ENCODE data around the gene PTPRD. TPM values are rescaled to one million over a fixed set of nuclear protein-coding genes. Genes with fewer than 3 reads are reported as not detected.

The PTPRD gene
- total RNA-seq, 1 experiment from 2014 or later: 69.6 TPM

DNA sequence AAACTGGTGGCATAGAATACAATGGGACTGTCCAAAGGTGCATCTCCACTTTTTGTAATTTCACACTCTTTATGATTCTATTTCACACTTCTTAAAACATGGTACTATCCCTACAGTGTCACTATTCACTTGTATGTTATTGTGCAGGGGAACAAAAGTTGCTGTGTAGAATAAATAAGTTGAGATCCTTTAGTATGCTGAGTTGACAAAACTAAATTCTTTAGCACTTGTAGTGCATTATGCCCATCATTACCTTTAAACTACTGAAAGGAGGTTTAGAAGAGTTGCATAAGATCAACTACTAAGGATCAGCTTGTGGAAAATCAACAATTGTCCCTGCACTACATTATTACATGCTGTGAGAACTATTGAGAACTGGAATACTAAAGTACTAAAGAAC, 1380.9 kb downstream of the PTPRD start:
- Mint-ChIP-seq H3K27me3 (ENCODE audit: low read depth) (no peaks in the 10 kb centered on the region; the same call in 1 of the 2 replicates), H3K36me3 (peaks cover 29% of the 10 kb centered on the region), H3K27ac (no peak overlapping the region), H3K4me3 (no peak overlapping the region), H3K9me3 (peaks cover 41% of the 10 kb centered on the region), H3K4me1 (peaks cover 5% of the 10 kb centered on the region)
- TF ChIP-seq IRF2 (CRISPR knock-in tag; IDR thresholded peaks at IDR 0.05; ENCODE audit: borderline replicate concordance, low read depth): no peak
- TF ChIP-seq ESRRA (CRISPR knock-in tag; IDR thresholded peaks at IDR 0.05; ENCODE audit: borderline replicate concordance): no peak
- ATAC-seq (no peak), DNase-seq (ENCODE audit: low spot score) (no peak)
- ChIA-PET POLR2A (no interaction called here), CTCF (no interaction called here)

DNA sequence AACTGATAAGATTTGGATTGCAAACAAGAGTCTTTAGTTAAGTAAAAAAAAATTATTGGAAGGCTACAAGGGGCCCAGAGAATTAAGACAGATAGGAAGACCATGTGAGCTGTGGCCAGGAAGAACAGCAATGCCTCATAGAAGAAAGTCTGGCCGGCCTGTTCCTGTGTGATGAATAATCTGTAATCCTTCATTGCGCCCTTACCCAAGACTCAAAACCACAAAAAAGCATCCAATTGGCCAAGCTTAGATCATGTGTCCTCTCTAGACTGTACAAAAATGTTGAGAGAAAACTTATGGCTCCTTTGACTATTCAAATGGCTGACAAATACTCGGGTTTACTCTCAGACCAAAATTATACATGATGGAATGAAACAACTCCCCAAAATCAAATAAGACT, 1383.5 kb downstream of the PTPRD start:
- peaks cover 18% of the 10 kb centered on the region for H3K9me3 Mint-ChIP-seq
- no peak overlapping the region for H3K4me3 Mint-ChIP-seq
- peaks cover 17% of the 10 kb centered on the region for H3K36me3 Mint-ChIP-seq
- peaks cover 5% of the 10 kb centered on the region for H3K4me1 Mint-ChIP-seq
- DNase-seq (ENCODE audit: low spot score): no peak
- ATAC-seq: no peak
- H3K27me3 Mint-ChIP-seq (ENCODE audit: low read depth): no peaks in the 10 kb centered on the region; the same call in 1 of the 2 replicates
- CTCF ChIA-PET: no interaction called here
- TF ChIP-seq, protein P1, sequence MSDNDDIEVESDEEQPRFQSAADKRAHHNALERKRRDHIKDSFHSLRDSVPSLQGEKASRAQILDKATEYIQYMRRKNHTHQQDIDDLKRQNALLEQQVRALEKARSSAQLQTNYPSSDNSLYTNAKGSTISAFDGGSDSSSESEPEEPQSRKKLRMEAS (CRISPR knock-in tag; IDR thresholded peaks at IDR 0.05): no peak
- TF ChIP-seq ZNF219 (CRISPR knock-in tag; IDR thresholded peaks at IDR 0.05; ENCODE audit: borderline replicate concordance): no peak
- no peak for TF ChIP-seq EMX1 (CRISPR knock-in tag; IDR thresholded peaks at IDR 0.05)
- TF ChIP-seq CREB1 (CRISPR knock-in tag; IDR thresholded peaks at IDR 0.05): no peak
- no peak for TF ChIP-seq NFE2L1 (CRISPR knock-in tag; IDR thresholded peaks at IDR 0.05)
- no peak for TF ChIP-seq NFYB (CRISPR knock-in tag; conservative IDR thresholded peaks at IDR 0.05; ENCODE audit: low read depth)
- TF ChIP-seq FOXK1 (CRISPR knock-in tag; IDR thresholded peaks at IDR 0.05): no peak
- TF ChIP-seq ZNF416 (CRISPR knock-in tag; IDR thresholded peaks at IDR 0.05): no peak
- no peak for TF ChIP-seq ZNF396 (CRISPR knock-in tag; IDR thresholded peaks at IDR 0.05; ENCODE audit: borderline replicate concordance)
- TF ChIP-seq JAZF1 (CRISPR knock-in tag; IDR thresholded peaks at IDR 0.05): no peak
- TF ChIP-seq, protein P2, sequence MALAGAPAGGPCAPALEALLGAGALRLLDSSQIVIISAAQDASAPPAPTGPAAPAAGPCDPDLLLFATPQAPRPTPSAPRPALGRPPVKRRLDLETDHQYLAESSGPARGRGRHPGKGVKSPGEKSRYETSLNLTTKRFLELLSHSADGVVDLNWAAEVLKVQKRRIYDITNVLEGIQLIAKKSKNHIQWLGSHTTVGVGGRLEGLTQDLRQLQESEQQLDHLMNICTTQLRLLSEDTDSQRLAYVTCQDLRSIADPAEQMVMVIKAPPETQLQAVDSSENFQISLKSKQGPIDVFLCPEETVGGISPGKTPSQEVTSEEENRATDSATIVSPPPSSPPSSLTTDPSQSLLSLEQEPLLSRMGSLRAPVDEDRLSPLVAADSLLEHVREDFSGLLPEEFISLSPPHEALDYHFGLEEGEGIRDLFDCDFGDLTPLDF (CRISPR knock-in tag; IDR thresholded peaks at IDR 0.05): no peak
- TF ChIP-seq FOXP1 (CRISPR knock-in tag; IDR thresholded peaks at IDR 0.05; ENCODE audit: borderline replicate concordance): no peak
- no peak for TF ChIP-seq PRRX2 (CRISPR knock-in tag; IDR thresholded peaks at IDR 0.05)
- TF ChIP-seq, protein P3, sequence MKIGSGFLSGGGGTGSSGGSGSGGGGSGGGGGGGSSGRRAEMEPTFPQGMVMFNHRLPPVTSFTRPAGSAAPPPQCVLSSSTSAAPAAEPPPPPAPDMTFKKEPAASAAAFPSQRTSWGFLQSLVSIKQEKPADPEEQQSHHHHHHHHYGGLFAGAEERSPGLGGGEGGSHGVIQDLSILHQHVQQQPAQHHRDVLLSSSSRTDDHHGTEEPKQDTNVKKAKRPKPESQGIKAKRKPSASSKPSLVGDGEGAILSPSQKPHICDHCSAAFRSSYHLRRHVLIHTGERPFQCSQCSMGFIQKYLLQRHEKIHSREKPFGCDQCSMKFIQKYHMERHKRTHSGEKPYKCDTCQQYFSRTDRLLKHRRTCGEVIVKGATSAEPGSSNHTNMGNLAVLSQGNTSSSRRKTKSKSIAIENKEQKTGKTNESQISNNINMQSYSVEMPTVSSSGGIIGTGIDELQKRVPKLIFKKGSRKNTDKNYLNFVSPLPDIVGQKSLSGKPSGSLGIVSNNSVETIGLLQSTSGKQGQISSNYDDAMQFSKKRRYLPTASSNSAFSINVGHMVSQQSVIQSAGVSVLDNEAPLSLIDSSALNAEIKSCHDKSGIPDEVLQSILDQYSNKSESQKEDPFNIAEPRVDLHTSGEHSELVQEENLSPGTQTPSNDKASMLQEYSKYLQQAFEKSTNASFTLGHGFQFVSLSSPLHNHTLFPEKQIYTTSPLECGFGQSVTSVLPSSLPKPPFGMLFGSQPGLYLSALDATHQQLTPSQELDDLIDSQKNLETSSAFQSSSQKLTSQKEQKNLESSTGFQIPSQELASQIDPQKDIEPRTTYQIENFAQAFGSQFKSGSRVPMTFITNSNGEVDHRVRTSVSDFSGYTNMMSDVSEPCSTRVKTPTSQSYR (CRISPR knock-in tag; IDR thresholded peaks at IDR 0.05): no peak
- TF ChIP-seq, protein P4, sequence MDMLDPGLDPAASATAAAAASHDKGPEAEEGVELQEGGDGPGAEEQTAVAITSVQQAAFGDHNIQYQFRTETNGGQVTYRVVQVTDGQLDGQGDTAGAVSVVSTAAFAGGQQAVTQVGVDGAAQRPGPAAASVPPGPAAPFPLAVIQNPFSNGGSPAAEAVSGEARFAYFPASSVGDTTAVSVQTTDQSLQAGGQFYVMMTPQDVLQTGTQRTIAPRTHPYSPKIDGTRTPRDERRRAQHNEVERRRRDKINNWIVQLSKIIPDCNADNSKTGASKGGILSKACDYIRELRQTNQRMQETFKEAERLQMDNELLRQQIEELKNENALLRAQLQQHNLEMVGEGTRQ (CRISPR knock-in tag; IDR thresholded peaks at IDR 0.05): no peak
- no peak for TF ChIP-seq ATF1 (CRISPR knock-in tag; IDR thresholded peaks at IDR 0.05)
- no peak for TF ChIP-seq SP1 (CRISPR knock-in tag; conservative IDR thresholded peaks at IDR 0.05)
- TF ChIP-seq KAT7 (CRISPR knock-in tag; IDR thresholded peaks at IDR 0.05; ENCODE audit: borderline replicate concordance): no peak
- TF ChIP-seq, protein P5, sequence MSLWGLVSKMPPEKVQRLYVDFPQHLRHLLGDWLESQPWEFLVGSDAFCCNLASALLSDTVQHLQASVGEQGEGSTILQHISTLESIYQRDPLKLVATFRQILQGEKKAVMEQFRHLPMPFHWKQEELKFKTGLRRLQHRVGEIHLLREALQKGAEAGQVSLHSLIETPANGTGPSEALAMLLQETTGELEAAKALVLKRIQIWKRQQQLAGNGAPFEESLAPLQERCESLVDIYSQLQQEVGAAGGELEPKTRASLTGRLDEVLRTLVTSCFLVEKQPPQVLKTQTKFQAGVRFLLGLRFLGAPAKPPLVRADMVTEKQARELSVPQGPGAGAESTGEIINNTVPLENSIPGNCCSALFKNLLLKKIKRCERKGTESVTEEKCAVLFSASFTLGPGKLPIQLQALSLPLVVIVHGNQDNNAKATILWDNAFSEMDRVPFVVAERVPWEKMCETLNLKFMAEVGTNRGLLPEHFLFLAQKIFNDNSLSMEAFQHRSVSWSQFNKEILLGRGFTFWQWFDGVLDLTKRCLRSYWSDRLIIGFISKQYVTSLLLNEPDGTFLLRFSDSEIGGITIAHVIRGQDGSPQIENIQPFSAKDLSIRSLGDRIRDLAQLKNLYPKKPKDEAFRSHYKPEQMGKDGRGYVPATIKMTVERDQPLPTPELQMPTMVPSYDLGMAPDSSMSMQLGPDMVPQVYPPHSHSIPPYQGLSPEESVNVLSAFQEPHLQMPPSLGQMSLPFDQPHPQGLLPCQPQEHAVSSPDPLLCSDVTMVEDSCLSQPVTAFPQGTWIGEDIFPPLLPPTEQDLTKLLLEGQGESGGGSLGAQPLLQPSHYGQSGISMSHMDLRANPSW (CRISPR knock-in tag; conservative IDR thresholded peaks at IDR 0.05; ENCODE audit: low read depth): no peak
- H3K27ac Mint-ChIP-seq: no peak overlapping the region
- POLR2A ChIA-PET: no interaction called here
